ENCODE results near the gene MIGA2. TPM values are rescaled to one million over a fixed set of nuclear protein-coding genes. Genes with fewer than 3 reads are reported as not detected.

The MIGA2 gene
- total RNA-seq, 1 donor: 20.6 TPM

DNA sequence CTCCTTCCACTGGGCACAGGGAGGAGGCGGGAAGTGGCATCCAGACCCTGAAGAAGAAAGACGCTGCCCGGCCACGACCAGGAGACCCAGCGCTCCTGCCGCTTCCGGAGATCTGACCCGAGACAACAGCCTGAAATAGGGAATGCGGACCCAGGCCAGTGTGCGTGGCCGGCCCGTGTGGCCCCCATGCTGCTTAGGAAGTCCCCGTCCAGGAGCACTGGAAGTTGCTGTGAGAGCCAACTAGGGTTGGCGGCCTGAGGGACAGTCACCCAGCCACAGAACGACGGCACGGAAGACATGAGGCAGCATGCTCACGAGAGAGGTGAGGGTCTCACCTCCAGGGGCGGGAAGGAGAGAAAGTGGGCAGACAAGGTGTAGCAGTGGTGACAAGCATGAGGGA lies 25.3 kb upstream of the MIGA2 start:
- H3K4me3 ChIP-seq (ENCODE audit: low read depth, low read length): no peak overlapping the region
- no peak for DNase-seq (ENCODE audit: low read depth)
- TF ChIP-seq, protein P1, sequence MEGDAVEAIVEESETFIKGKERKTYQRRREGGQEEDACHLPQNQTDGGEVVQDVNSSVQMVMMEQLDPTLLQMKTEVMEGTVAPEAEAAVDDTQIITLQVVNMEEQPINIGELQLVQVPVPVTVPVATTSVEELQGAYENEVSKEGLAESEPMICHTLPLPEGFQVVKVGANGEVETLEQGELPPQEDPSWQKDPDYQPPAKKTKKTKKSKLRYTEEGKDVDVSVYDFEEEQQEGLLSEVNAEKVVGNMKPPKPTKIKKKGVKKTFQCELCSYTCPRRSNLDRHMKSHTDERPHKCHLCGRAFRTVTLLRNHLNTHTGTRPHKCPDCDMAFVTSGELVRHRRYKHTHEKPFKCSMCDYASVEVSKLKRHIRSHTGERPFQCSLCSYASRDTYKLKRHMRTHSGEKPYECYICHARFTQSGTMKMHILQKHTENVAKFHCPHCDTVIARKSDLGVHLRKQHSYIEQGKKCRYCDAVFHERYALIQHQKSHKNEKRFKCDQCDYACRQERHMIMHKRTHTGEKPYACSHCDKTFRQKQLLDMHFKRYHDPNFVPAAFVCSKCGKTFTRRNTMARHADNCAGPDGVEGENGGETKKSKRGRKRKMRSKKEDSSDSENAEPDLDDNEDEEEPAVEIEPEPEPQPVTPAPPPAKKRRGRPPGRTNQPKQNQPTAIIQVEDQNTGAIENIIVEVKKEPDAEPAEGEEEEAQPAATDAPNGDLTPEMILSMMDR (IDR thresholded peaks at IDR 0.05; ENCODE audit: insufficient read depth, low read length): no peak

DNA sequence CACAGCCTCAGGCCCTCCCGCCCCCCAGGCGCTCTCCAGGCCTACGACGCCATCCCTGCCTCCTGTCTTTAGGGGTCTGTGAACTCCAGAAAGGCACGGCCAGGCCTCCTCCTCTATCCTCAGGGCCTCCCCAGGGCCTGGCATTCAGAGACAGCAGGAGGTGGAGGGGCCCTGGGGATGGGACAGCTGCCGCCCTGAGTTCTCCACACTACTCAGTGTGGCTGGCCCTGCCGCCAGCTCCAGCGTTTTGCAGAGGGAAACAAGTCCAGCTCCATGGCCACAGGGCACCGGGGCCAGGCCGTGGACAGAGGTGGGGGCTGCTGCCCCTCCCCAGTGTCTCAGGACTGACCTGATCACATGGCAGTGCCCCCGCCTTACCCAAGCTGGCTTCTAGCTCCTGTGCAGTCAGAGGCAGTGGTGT lies 24.7 kb upstream of the MIGA2 start:
- H3K4me3 ChIP-seq (ENCODE audit: low read depth, low read length): no peak overlapping the region
- no peak for DNase-seq (ENCODE audit: low read depth)
- TF ChIP-seq, protein P1 (IDR thresholded peaks at IDR 0.05; ENCODE audit: insufficient read depth, low read length): no peak

DNA sequence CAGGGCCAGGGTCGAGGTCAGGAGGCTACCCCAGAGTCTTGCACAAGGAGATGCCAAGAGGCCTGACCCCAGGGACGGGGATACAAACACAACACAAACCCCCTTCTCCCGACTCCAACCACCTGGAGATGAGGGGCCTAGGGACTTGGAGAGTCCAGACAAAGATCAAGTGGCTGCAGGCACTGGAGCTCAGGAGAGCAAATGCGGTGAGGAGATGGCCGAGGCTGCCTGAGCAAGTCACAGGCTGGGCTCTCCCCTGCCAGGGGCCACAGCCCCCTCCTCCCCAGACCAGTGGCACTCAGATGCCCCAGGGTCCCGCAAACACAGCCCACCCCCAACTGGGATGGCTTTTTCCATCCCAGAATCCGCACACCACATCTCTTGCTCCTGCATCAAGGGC lies 24.1 kb upstream of the MIGA2 start:
- H3K4me3 ChIP-seq (ENCODE audit: low read depth, low read length): no peak overlapping the region
- no peak for DNase-seq (ENCODE audit: low read depth)
- TF ChIP-seq, protein P1 (IDR thresholded peaks at IDR 0.05; ENCODE audit: insufficient read depth, low read length): no peak

DNA sequence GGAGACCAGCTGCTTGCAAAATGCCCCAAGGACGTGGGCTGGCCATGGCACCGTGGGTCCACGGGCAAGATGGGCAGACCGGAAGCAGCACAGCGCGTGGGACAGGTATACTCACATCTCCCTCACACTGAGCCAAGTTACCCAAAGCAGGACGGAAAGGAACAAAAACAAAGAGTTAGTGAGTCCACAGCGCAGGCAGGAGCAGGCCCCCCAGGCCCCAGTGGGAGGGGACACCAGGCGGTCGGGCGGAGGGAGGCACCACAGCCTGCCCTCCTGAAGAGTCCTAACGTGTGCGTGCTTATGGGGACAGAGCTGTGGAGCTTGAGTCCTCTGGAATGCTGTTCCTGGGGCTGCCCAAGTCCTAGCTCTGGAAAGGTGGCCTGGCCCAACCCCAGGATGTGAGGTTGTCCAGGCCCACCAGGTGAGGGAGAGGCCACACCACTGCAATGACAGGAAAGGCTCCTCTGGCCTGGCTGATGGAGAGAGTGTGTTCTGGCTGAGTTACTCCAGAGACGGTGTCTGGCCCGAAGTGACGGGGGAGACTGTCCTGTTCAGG lies 23.5 kb upstream of the MIGA2 start:
- TF ChIP-seq, protein P1 (IDR thresholded peaks at IDR 0.05; ENCODE audit: insufficient read depth, low read length): no peak
- no peak overlapping the region for H3K4me3 ChIP-seq (ENCODE audit: low read depth, low read length)
- no peak for DNase-seq (ENCODE audit: low read depth)

DNA sequence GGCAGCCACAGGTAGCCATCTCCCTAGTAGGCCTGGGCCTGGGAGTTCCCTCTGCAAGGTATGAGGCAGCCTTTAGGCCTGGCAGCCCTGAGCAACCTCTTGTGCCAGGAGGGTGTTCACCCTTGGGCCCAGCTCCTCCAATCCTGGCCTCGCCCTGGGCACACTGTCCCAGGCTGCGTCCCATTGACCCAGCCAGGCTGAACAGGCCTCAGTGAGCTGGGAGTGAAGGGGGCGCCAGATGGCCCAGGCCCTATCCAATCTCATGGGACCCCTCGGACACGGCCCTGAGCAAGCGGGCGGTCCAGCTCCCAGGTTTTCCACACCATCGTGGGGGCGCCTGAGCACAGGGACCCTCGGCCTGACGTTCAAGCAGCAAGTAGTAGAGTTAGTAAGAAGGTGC lies 22.8 kb upstream of the MIGA2 start:
- H3K4me3 ChIP-seq (ENCODE audit: low read depth, low read length): no peak overlapping the region
- TF ChIP-seq, protein P1 (IDR thresholded peaks at IDR 0.05; ENCODE audit: insufficient read depth, low read length): no peak
- no peak for DNase-seq (ENCODE audit: low read depth)

DNA sequence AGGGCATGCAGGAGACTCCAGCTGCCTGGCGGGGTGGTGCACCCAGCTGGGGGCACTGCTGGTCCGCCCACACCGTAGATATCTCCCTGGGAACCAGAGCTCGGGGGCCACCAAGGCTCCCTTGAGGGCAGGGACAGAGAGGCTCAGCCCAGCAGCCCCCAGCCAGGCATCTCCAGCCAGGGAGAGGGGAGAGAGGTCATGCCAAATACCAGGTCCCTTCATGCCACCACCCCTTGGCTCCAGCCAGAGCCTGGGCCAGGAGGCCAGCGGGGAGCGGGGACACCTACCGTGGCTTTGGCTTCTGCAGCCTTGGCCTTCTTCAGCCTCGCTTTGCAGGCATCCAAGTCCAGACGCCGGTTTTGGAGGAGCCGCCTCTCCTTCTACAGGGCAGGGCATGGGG lies 22.3 kb upstream of the MIGA2 start:
- TF ChIP-seq, protein P1 (IDR thresholded peaks at IDR 0.05; ENCODE audit: insufficient read depth, low read length): no peak
- H3K4me3 ChIP-seq (ENCODE audit: low read depth, low read length): no peak overlapping the region
- DNase-seq (ENCODE audit: low read depth): no peak

DNA sequence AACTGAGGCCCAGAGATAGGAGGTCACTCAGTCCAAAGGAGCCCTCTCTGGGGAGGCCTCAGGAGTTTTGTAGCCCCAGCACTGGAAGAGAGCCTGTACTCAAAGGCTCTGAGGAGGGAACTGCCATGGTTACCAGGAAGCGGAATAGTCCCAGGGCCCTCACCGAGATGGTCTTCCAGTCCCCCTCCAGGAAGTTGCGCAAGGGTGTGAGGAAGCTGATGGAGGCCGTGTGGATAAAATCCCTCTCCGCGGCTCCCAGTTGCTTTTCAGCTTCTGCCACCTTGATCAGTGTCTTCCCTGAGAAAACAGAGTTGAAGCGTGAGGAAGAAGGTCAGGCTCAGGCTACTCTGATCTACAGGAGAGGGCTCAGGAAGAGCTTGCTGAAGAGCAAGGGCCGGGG lies 21.8 kb upstream of the MIGA2 start:
- TF ChIP-seq, protein P1 (IDR thresholded peaks at IDR 0.05; ENCODE audit: insufficient read depth, low read length): no peak
- no peak overlapping the region for H3K4me3 ChIP-seq (ENCODE audit: low read depth, low read length)
- no peak for DNase-seq (ENCODE audit: low read depth)

Data from fibroblast of the aortic adventitia (primary cell).